Cardiac septum (tissue), 1 donor: ENCODE data around the gene ZMAT5. TPM values are rescaled to one million over a fixed set of nuclear protein-coding genes. Genes with fewer than 3 reads are reported as not detected.

ENCODE experiments used
- DNase-seq: peaks from one replicate; pipeline ENCODE4 v3.0.0-alpha.2; 2020; ENCODE audit warnings: low spot score
- intact Hi-C: fragments of 100-400 bp; cut with DNase I; formaldehyde crosslinking; loops from one replicate; pipeline ENCODE4 v1.14.0; 2022
- total RNA-seq: library from RNA; stranded (reverse); fragmentation: NEBNext Ultra II Directional; extraction: Animal tissue kit (Norgen Biotek cat#: 25700); gene quantifications from one replicate; pipeline ENCODE4 v1.2.1, GENCODE V29; 2021
- donor health status: DM: no; HTN: no; CAD: no.

ZMAT5 gene
- total RNA-seq, 1 donor from 2014 or later: 17.1 TPM

GRCh38 chr22:29718949-29719898, 47.6 kb downstream of the ZMAT5 start:
- intact Hi-C loops: no loop called here

GRCh38 chr22:29717789-29718188, 49.0 kb downstream of the ZMAT5 start:
- DNase-seq: no peak
- intact Hi-C loops: no loop called here

More at GRCh38 chr22:29718949-29719898, 47.6 kb downstream of the ZMAT5 start:
- no peak for DNase-seq

- intact Hi-C loops: no loop called here
- no peak for DNase-seq
Measured at GRCh38 chr22:29716814-29717545, 49.8 kb downstream of the ZMAT5 start.

- intact Hi-C loops: no loop called here
- DNase-seq: no peak
Measured at GRCh38 chr22:29715705-29716104, 51.1 kb downstream of the ZMAT5 start.

- DNase-seq: no peak
- intact Hi-C loops: no loop called here
Measured at GRCh38 chr22:29715240-29715639, 51.6 kb downstream of the ZMAT5 start.

GRCh38 chr22:29713156-29713727, 53.6 kb downstream of the ZMAT5 start:
- intact Hi-C loops: no loop called here
- DNase-seq: no peak

GRCh38 chr22:29712119-29712518, 54.7 kb downstream of the ZMAT5 start:
- intact Hi-C loops: no loop called here
- no peak for DNase-seq

GRCh38 chr22:29710922-29711593, 55.7 kb downstream of the ZMAT5 start:
- intact Hi-C loops: no loop called here
- DNase-seq: no peak

GRCh38 chr22:29710193-29710592, 56.6 kb downstream of the ZMAT5 start:
- intact Hi-C loops: no loop called here
- no peak for DNase-seq

- no peak for DNase-seq
- intact Hi-C loops: no loop called here
Measured at GRCh38 chr22:29707471-29707870, 59.3 kb downstream of the ZMAT5 start.

GRCh38 chr22:29707010-29707409, 59.8 kb downstream of the ZMAT5 start:
- intact Hi-C loops: no loop called here
- no peak for DNase-seq

GRCh38 chr22:29706486-29706885, 60.3 kb downstream of the ZMAT5 start:
- intact Hi-C loops: no loop called here
- no peak for DNase-seq

- no peak for DNase-seq
- intact Hi-C loops: no loop called here
Measured at GRCh38 chr22:29705651-29706050, 61.2 kb downstream of the ZMAT5 start.

- intact Hi-C loops: no loop called here
- no peak for DNase-seq
Measured at GRCh38 chr22:29704528-29705285, 62.1 kb downstream of the ZMAT5 start.

GRCh38 chr22:29703569-29704195, 63.1 kb downstream of the ZMAT5 start:
- DNase-seq: no peak
- intact Hi-C loops: no loop called here

- no peak for DNase-seq
Measured at GRCh38 chr22:29702931-29703501, 63.8 kb downstream of the ZMAT5 start.

GRCh38 chr22:29702000-29702930, 64.5 kb downstream of the ZMAT5 start:
- no peak for DNase-seq
- intact Hi-C loops: no loop called here

More at GRCh38 chr22:29702931-29703501, 63.8 kb downstream of the ZMAT5 start:
- intact Hi-C loops: no loop called here
